ENCODE data around the gene LGALS12. TPM values are rescaled to one million over a fixed set of nuclear protein-coding genes. Genes with fewer than 3 reads are reported as not detected.

The LGALS12 gene
- total and polyA plus RNA-seq, 7 donors, result 3.9 to 5.4 TPM; not detected in 5

DNA sequence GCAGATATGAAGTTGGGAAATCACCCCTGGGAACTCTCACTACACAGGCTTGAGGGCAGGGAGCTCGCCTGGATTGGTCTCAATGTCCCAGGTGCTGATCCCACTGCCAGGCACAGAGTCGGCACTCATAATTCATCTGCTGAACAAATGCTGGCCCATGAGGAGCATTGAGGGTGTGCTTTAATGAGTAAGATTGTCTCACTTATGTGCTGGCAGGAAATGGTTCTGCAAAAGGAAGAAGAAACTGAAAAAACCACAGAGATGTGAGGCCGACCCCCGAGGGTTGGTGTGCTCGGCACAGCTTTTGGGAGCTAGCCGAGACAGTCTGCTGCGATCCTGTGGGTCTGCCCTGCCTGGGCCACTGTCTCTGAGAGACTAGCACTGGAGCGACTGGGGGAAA is 47.9 kb downstream of the LGALS12 start:
- 44 to 79% methylated on average over 8 of the region's 8 CpGs for WGBS, 2 donors
- Histone ChIP-seq H3K9me3 (no peaks in the 10 kb centered on the region), H3K27me3 (no peaks in the 10 kb centered on the region), H3K4me1 (no peaks in the 10 kb centered on the region), H3K36me3 (no peaks in the 10 kb centered on the region), H3K27ac (no peak overlapping the region), H3K4me3 (no peak overlapping the region)
- TF ChIP-seq, protein P1, sequence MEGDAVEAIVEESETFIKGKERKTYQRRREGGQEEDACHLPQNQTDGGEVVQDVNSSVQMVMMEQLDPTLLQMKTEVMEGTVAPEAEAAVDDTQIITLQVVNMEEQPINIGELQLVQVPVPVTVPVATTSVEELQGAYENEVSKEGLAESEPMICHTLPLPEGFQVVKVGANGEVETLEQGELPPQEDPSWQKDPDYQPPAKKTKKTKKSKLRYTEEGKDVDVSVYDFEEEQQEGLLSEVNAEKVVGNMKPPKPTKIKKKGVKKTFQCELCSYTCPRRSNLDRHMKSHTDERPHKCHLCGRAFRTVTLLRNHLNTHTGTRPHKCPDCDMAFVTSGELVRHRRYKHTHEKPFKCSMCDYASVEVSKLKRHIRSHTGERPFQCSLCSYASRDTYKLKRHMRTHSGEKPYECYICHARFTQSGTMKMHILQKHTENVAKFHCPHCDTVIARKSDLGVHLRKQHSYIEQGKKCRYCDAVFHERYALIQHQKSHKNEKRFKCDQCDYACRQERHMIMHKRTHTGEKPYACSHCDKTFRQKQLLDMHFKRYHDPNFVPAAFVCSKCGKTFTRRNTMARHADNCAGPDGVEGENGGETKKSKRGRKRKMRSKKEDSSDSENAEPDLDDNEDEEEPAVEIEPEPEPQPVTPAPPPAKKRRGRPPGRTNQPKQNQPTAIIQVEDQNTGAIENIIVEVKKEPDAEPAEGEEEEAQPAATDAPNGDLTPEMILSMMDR (IDR thresholded peaks at IDR 0.05), result no peak
- TF ChIP-seq POLR2A (IDR thresholded peaks at IDR 0.05), result no peak
- no peak for TF ChIP-seq EP300 (IDR thresholded peaks at IDR 0.05)
- TF ChIP-seq POLR2AphosphoS5 (IDR thresholded peaks at IDR 0.05), result no peak
- DNase-seq, result peak; percentile 35
- intact Hi-C loops (cut with DNase I), result no loop called here

DNA sequence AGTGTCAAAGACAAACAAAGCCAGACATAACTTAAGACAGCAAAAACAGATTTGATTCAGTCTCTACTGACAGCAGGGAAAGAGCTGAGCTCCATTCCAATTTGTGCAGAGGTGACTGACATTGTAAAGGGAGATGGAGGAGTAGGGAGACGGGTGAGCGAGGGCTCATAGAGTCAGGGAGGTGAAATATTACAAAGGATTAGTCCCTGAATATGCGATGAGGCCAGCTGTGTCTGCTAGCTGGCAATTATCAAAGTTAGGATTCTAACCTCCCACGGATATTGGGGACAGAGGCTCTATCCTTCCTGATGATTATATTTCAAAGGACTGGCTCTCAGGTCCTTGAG is 49.0 kb downstream of the LGALS12 start:
- Histone ChIP-seq H3K27ac (no peak overlapping the region), H3K27me3 (no peaks in the 10 kb centered on the region), H3K9me3 (no peaks in the 10 kb centered on the region), H3K4me1 (no peaks in the 10 kb centered on the region), H3K36me3 (no peaks in the 10 kb centered on the region), H3K4me3 (no peak overlapping the region)
- no peak for DNase-seq
- intact Hi-C loops (cut with DNase I), result no loop called here
- TF ChIP-seq EP300 (IDR thresholded peaks at IDR 0.05) (no peak), POLR2A (IDR thresholded peaks at IDR 0.05) (no peak), POLR2AphosphoS5 (IDR thresholded peaks at IDR 0.05) (no peak)
- TF ChIP-seq, protein P1 (IDR thresholded peaks at IDR 0.05), result no peak
- WGBS, 2 donors, result 92 to 93% methylated on average over 4 of the region's 4 CpGs

- Histone ChIP-seq H3K27me3 (no peaks in the 10 kb centered on the region), H3K36me3 (no peaks in the 10 kb centered on the region), H3K4me1 (no peaks in the 10 kb centered on the region), H3K9me3 (no peaks in the 10 kb centered on the region), H3K27ac (no peak overlapping the region), H3K4me3 (no peak overlapping the region)
- intact Hi-C loops (cut with DNase I), result no loop called here
- WGBS, 2 donors, result 72 to 78% methylated on average over 7 of the region's 7 CpGs
- DNase-seq, result no peak
- TF ChIP-seq POLR2A (IDR thresholded peaks at IDR 0.05), result no peak
Measured at GRCh38 chr11:63556404-63557013, 50.6 kb downstream of the LGALS12 start.

DNA sequence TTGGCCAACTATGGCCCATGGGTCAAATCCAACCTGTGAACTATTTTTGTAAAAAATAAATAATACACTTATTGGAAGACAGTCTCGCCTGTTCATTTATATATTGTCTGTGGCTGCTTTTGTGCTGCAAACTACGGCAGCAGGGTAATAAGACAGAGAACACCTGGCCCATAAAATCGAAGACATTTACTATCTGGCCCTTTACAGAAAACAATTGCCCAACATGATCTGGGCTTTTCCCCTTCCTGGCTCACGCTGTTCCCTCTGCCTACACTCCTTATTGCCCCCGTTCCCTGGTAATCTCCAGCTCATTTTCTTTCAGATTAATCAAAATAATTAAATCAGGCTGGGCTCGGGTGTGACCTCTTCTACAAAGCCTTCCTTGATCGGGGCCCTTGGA is 51.7 kb downstream of the LGALS12 start:
- peak; percentile 15 for DNase-seq
- no peaks in the 10 kb centered on the region for H3K9me3 ChIP-seq
- no peaks in the 10 kb centered on the region for H3K4me1 ChIP-seq
- TF ChIP-seq, protein P1 (IDR thresholded peaks at IDR 0.05), result no peak
- no peak for TF ChIP-seq POLR2A (IDR thresholded peaks at IDR 0.05)
- TF ChIP-seq POLR2AphosphoS5 (IDR thresholded peaks at IDR 0.05), result peak in 1 of 4 donors; percentile 24
- intact Hi-C loops (cut with DNase I), result no loop called here
- no peak overlapping the region for H3K4me3 ChIP-seq
- H3K27me3 ChIP-seq, result no peaks in the 10 kb centered on the region
- 12 to 75% methylated on average over 7 of the region's 7 CpGs for WGBS, 2 donors
- no peak overlapping the region for H3K27ac ChIP-seq
- no peaks in the 10 kb centered on the region for H3K36me3 ChIP-seq

DNA sequence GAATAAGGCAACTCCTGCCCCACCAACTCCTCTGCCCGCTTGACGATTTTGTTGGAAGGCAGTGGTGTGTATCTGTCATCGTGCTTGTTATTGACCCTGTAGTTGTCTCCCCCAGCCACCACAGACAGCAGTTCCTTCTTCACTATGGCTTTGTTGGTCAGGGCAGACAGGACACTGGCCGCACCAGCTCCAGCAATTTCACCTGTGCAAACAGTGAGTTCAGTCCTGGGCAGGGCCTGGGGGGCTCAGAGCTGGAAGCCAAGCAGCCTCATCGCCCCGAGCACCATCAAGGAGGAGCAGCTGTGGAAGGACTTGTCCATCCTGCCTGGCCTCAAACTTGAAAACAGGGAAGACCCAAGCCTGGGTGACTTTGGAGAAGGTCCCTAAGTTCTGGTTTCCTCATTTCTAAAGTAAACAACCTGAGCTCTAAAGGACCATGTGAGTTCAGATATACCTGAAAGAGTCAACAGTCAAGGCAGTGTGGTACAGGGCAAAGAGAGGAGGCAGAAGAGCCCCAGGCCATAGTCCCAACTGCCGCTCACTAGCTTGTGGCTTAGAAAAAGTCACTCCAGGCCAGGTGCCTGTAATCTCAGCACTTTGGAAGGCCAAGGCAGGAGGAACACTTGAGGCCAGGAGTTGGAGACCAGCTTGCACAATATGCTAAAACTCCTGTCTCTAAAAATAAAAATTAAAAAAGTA is 52.7 kb downstream of the LGALS12 start:
- TF ChIP-seq EP300 (IDR thresholded peaks at IDR 0.05) (no peak), POLR2AphosphoS5 (IDR thresholded peaks at IDR 0.05) (no peak), POLR2A (IDR thresholded peaks at IDR 0.05) (no peak)
- TF ChIP-seq, protein P1 (IDR thresholded peaks at IDR 0.05), result no peak
- no peaks in the 10 kb centered on the region for H3K9me3 ChIP-seq
- intact Hi-C loops (cut with DNase I), result no loop called here
- 83 to 94% methylated on average over 7 of the region's 7 CpGs for WGBS, 2 donors
- H3K27ac ChIP-seq, result no peak overlapping the region
- no peaks in the 10 kb centered on the region for H3K27me3 ChIP-seq
- DNase-seq, result peak; percentile 48
- no peak overlapping the region for H3K4me3 ChIP-seq
- H3K4me1 ChIP-seq, result no peaks in the 10 kb centered on the region
- H3K36me3 ChIP-seq, result no peaks in the 10 kb centered on the region
